ENCODE data around the gene PCBP3. TPM values are rescaled to one million over a fixed set of nuclear protein-coding genes. Genes with fewer than 3 reads are reported as not detected.

Gene PCBP3
- total RNA-seq, 4 donors from 2014 or later, result 0.77 to 8.6 (median 3.2) TPM; not detected in 1

DNA sequence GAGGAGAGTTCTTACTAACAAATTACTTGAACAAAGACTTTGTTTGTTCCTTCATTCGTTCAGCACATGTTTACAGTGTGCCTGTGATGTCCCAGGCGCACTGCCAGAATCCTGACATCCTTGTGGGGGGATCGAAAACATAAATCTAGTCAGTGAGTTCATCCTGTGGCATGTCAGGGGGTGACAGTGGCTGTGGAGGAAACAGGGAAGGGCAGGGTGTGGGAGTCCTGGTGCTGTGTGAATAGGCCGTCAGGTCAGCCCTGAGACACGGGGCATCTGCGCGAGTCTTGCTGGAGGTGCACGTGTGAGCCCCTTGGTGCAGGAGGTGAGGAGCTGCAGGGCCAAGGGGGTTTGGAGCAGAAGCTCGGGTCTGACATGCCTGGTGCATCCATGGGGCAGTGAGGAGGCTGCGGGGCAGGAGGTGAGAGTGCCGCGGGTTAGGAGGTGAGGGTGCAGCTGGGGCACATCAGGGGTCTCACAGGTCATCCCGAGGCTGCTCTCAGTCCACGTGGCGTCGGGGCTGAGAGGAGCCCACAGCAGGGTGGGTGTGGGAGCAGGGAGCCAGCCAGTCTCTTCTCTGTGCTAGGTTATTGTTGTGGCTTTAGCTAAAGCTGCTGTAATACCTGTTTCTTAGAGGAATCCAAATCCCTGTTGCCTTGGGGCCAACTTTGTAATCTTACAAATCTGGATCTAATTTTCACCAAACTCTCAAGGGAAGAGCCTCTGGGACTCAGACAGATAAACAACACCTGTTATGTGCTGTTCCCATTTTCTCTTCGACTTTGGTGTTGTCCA is 93.4 kb downstream of the PCBP3 start:
- peak in 1 of 2 donors; percentile 28 for DNase-seq
- no peaks in the 10 kb centered on the region for H3K27me3 ChIP-seq
- no peak overlapping the region for H3K27ac ChIP-seq
- intact Hi-C loops (cut with DNase I; ENCODE audit: low total_unique reads), result no loop called here
- H3K36me3 ChIP-seq, result no peaks in the 10 kb centered on the region
- no peaks in the 10 kb centered on the region for H3K4me1 ChIP-seq
- no peak overlapping the region for H3K4me3 ChIP-seq
- H3K9me3 ChIP-seq, result no peaks in the 10 kb centered on the region
- no peak for TF ChIP-seq POLR2A (IDR thresholded peaks at IDR 0.05)
- TF ChIP-seq, protein P1, sequence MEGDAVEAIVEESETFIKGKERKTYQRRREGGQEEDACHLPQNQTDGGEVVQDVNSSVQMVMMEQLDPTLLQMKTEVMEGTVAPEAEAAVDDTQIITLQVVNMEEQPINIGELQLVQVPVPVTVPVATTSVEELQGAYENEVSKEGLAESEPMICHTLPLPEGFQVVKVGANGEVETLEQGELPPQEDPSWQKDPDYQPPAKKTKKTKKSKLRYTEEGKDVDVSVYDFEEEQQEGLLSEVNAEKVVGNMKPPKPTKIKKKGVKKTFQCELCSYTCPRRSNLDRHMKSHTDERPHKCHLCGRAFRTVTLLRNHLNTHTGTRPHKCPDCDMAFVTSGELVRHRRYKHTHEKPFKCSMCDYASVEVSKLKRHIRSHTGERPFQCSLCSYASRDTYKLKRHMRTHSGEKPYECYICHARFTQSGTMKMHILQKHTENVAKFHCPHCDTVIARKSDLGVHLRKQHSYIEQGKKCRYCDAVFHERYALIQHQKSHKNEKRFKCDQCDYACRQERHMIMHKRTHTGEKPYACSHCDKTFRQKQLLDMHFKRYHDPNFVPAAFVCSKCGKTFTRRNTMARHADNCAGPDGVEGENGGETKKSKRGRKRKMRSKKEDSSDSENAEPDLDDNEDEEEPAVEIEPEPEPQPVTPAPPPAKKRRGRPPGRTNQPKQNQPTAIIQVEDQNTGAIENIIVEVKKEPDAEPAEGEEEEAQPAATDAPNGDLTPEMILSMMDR (IDR thresholded peaks at IDR 0.05), result no peak

DNA sequence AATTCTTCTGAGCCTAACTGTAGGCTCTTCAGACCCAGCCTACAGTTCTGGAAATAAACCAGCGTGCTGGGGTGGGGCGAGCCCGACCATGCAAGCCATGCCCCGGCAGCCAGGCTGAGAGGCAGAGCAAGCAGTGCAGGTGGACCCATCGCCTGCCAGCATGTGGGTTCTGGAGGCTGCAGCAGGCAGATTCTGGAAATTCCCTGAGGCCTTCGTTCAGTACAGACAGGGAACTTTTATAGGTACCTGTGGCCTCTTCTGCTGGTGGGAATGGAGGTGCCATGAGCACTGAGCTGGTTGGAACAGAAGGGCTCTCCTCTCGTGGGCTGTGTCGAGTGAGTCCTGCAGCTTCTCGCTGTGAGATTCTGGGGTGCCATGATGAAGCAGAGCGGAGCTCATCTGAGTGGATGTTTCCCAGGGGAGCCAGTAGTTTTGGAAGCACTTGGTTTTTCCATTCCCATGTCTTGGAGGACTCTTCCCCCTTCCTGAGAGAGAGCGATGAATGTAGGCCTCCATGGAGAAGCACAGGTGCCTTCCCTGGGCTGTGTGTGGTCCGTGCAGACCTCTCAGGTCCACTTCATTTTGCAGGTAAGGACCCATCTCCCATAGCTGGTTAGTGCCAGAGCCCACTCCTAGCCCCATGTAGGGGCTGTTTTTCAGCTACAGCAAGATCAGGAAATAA is 94.1 kb downstream of the PCBP3 start:
- no peak for DNase-seq
- no peaks in the 10 kb centered on the region for H3K36me3 ChIP-seq
- no peak overlapping the region for H3K27ac ChIP-seq
- intact Hi-C loops (cut with DNase I; ENCODE audit: low total_unique reads), result no loop called here
- H3K27me3 ChIP-seq, result no peaks in the 10 kb centered on the region
- no peaks in the 10 kb centered on the region for H3K9me3 ChIP-seq
- TF ChIP-seq, protein P1 (IDR thresholded peaks at IDR 0.05), result no peak
- TF ChIP-seq POLR2A (IDR thresholded peaks at IDR 0.05), result no peak
- no peaks in the 10 kb centered on the region for H3K4me1 ChIP-seq
- H3K4me3 ChIP-seq, result no peak overlapping the region

DNA sequence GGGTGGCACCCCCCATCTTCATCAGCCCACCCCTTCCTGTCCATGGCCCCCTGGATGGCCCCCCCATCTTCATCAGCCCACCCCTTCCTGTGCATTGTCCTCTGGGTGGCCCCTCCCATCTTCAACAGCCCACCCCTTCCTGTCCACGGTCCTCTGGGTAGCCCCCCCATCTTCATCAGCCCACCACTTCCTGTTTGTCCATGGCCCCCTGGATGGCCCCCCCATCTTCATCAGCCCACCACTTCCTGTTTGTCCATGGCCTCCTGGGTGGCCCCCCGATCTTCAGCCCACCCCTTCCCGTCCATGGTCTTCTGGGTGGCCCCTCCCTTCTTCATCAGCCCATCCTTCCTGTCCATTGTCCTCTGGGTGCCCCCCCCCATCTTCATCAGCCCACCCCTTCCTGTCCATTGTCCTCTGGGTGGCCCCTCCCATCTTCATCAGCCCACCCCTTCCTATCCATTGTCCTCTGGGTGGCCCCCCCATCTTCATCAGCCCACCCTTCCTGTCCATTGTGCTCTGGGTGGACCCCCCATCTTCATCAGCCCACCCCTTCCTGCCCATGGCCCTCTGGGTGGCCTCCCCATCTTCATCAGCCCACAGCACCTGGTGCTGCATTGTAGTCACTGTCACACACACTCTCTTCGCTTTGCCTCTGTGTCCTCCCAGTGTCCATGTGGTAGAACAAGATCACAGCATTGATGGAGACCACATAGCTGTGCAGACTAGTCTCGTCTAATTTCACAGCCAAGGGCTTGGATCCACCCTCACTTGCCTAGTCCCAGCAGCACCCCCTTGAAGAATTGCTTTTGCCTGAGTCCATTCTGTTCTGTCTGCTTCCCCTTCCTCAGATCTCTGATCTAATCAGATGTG is 95.9 kb downstream of the PCBP3 start:
- H3K9me3 ChIP-seq, result no peaks in the 10 kb centered on the region
- no peak overlapping the region for H3K27ac ChIP-seq
- no peak for TF ChIP-seq POLR2A (IDR thresholded peaks at IDR 0.05)
- TF ChIP-seq, protein P1 (IDR thresholded peaks at IDR 0.05), result no peak
- DNase-seq, result no peak
- H3K27me3 ChIP-seq, result no peaks in the 10 kb centered on the region
- no peaks in the 10 kb centered on the region for H3K4me1 ChIP-seq
- intact Hi-C loops (cut with DNase I; ENCODE audit: low total_unique reads), result no loop called here
- H3K36me3 ChIP-seq, result no peaks in the 10 kb centered on the region
- no peak overlapping the region for H3K4me3 ChIP-seq

DNA sequence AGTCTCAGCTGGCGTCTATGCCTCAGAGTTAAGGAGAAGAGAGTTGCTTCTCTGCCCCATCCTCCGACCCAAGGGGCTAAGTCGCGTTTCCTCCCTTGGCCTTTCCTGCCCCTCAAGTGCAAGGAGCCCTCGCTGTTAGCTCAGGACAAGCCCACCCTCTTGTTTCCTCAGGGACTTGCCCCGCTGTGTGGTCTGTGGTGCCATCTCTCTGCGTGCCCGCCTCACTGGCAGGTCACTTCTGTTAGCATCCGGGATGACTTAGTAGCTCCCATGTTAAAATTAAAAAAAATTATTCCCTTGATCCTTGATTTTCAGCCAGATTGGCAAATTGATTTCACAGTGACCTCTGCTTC is 96.5 kb downstream of the PCBP3 start:
- no peaks in the 10 kb centered on the region for H3K9me3 ChIP-seq
- TF ChIP-seq, protein P1 (IDR thresholded peaks at IDR 0.05), result no peak
- no peak for TF ChIP-seq POLR2A (IDR thresholded peaks at IDR 0.05)
- no peak overlapping the region for H3K27ac ChIP-seq
- intact Hi-C loops (cut with DNase I; ENCODE audit: low total_unique reads), result no loop called here
- no peaks in the 10 kb centered on the region for H3K4me1 ChIP-seq
- no peak for DNase-seq
- H3K4me3 ChIP-seq, result no peak overlapping the region
- H3K27me3 ChIP-seq, result no peaks in the 10 kb centered on the region
- no peaks in the 10 kb centered on the region for H3K36me3 ChIP-seq
